GM08714 (cell line): ENCODE results near the gene DAND5.

Experiments
- H3K4me3 ChIP-seq: fragments of 200-500 bp; sonication (Bioruptor generic); 2 replicates; pipeline ENCODE4 v1.5.1; 2014; ENCODE audit warnings: mild to moderate bottlenecking, low read length, inconsistent platforms
- ZNF274 ChIP-seq: IDR thresholded peaks from 2 replicates; pipeline ENCODE4 v1.6.1; 2012; ENCODE audit warnings: mild to moderate bottlenecking, low read depth, low read length

The DAND5 gene

DNA sequence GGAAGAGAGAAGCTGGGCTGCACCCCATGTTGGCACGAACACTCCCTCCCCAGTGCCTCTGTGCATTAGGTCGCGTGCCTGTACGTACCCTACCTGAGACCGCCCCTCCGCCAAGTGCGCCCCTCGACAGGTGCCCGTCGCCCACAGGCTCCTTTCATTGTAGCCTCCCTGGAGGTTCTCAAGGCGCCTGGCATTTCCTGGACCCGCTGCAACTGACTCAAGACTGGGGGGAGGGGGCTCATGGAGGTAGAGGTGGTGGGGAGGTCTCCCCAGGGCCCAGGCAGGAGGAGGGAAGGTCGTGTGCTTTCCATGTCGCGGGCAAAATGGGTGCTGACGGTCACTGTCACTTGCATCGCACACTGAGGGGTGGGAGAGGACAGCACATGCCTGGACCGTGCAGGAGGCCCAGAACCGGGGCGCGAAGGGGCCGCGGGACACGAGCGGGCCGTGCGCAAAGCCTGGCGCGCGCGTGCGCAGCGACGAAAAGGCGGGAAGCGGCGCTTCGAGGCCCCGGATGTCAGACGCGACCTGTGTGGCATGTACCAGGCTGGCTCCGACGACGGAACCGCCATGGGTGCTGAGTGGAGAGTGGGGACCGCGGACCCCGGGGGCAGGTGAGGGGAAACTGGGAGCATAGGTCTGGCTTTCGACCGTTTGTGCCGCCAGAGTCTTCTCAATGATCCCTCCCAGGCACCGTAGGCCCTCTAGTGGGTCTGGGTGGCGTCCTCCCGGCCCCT is 42.4 kb downstream of the DAND5 start:
- no peak for TF ChIP-seq ZNF274
- H3K4me3 ChIP-seq: no peak overlapping the region

DNA sequence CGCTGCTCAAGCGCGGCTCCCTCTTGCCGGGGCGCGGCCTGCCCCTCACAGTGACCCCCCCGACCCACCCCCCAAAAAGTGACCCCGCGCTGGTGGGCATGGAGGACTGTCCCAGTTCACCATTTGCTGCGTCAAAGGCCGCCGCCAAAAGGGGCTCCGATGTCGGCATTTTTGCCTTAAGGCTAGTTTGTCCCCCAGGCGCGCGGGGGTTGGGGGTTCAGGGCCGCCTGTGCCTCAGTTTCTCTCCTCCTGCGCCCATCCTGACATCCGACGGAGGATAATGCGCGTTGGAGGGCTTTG is 43.0 kb downstream of the DAND5 start:
- TF ChIP-seq ZNF274: no peak
- no peak overlapping the region; the same call in 1 of the 2 replicates for H3K4me3 ChIP-seq

DNA sequence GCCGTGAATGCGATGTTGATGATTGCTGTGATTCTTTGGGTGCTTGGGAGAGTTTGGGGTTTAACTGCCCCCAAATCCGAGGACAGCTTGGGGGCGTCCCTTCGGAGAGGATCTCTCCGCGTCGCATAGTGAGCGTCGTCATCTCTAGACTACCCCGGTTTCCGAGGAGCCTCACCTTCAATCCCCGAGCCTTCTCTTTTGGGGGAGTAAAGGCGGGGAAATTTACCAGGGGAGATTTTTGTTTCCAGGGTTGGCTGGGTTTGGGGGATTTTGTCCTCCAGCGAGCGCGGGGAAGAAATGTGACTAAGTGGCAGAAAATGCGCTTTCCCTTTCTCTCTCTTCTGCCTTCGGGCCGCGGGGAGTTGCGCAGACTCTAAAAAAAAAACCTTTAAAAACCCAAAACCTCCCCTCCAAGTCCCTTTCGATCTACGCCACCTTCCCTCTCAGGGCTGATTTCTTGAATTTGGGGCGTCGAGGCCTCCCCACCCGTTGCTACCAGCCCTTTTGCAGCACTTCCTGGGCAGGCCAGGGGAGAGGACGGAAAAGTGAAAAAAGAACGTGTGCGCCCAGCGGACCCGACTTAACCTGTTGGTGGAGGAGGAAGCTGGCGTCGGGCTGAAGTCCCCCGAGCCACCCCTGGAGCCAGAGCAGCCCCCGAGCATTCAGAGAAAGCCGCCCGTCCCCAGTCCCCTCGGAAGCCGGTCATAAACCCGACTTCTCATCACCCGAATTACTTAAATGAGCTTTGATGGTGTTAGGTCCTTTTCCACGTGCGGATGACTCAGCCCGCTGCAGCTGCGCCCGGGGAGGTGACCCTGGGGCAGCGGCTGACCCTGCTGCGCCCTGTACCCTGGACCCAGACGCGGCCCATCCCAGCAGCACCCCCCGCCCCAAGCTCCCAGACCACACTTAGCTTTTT is 43.6 kb downstream of the DAND5 start:
- H3K4me3 ChIP-seq: no peak overlapping the region; the same call in 1 of the 2 replicates
- TF ChIP-seq ZNF274: no peak

DNA sequence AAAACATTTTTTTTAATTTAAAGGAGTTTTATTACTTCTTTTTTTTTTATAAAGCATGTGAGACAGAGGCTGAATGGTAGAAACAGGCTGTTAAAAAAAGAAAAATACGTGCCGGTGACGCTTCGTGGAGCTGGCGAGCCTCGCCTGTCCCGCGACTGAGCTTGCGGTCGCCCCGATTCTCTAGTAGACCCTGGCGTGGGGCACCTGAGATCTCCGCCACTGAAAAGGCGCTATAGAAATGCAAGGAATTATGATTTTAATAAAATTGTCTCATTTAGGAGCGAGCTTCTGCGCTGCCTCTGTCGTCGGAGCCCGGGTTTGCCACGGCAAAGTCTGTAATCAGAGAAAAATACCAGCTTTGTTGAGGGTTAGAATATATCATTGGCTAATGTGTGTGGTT is 44.3 kb downstream of the DAND5 start:
- TF ChIP-seq ZNF274: no peak
- no peak overlapping the region for H3K4me3 ChIP-seq

- no peak overlapping the region; the same call in 1 of the 2 replicates for H3K4me3 ChIP-seq
- no peak for TF ChIP-seq ZNF274
Measured at GRCh38 chr19:13014101-13014920, 44.9 kb downstream of the DAND5 start.

- no peak overlapping the region for H3K4me3 ChIP-seq
- no peak for TF ChIP-seq ZNF274
Measured at GRCh38 chr19:13014921-13015280, 45.5 kb downstream of the DAND5 start.

GRCh38 chr19:13015361-13016223 is 46.2 kb downstream of the DAND5 start:
- TF ChIP-seq ZNF274: no peak
- no peak overlapping the region for H3K4me3 ChIP-seq

DNA sequence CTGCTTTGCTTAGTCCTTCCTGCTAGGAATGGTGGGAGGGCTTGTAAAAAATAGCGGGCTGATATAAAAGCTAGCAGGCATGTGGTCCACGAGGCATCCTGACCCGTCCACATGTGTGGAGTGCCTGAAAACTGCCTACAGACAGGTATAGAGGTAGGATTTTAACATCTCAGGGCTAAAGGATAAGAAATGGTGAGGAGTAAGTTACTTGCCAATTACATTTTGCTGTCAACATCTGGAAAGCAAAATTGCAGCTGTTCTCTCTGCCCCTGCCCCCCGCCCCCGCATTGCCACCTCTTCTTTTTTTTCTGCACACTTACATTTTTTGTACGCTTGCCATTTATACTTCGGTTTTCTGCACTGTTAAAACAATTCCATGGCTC is 46.9 kb downstream of the DAND5 start:
- no peak overlapping the region for H3K4me3 ChIP-seq
- no peak for TF ChIP-seq ZNF274

- TF ChIP-seq ZNF274: no peak
- H3K4me3 ChIP-seq: no peak overlapping the region
Measured at GRCh38 chr19:13016628-13017305, 47.4 kb downstream of the DAND5 start.

GRCh38 chr19:13017306-13018034 is 48.1 kb downstream of the DAND5 start:
- no peak overlapping the region for H3K4me3 ChIP-seq
- no peak for TF ChIP-seq ZNF274

DNA sequence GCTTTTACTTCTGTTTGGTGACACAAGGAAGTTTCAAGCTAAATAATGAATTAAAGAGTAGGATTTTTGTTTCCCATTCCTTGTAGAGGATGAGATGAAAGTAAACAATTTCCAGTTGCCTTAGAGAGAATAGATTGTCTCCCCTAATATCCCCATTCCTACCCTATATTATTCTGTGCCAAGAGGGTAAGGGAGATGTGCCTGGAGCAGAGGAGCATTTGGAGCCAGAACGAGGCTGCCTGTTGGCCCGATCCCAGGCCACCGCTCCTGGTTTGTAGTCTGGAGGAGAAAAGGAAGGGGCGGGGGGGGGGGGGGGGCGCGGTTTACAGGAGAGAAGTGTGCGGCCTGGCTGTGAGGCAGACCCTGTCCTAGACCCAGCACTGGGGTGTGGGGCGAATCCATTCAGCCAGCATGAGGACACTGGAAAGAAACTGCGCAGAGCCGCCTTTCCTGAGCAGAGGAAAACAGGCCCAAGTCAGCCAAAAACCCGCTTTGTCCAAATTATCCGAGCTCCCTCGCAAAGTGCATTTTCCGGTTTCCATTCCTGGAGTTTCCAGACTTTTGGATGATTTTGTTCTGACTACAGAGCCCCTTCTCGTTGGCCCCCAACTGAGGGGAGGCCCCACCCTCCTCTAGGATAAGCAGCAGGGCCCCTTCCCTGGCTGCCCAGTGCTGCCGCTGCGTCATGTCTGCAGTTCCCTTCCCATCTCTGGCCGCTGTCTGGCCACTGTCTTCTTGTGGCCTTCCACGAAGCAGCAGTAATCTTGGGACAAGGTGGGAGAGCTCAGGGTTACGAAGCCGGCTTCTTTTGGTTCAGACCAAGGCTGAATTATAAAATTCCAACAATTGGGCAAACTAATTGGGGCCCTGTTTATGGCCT is 48.9 kb downstream of the DAND5 start:
- no peak overlapping the region for H3K4me3 ChIP-seq
- no peak for TF ChIP-seq ZNF274

GRCh38 chr19:13019332-13019731 is 50.0 kb downstream of the DAND5 start:
- H3K4me3 ChIP-seq: no peak overlapping the region

More at GRCh38 chr19:13019332-13019731, 50.0 kb downstream of the DAND5 start:
- no peak for TF ChIP-seq ZNF274
